RWPE1 (cell line): ENCODE data around the gene INPP1.

Experiments used
- CTCF ChIA-PET: fragments of 350-600 bp; sonication (Branson Sonifier 250); formaldehyde crosslinking; extraction: SDS; loops from one replicate; lab custom pipeline; 2021; lab: Yijun Ruan, JAX
- POLR2A ChIA-PET: fragments of 400-600 bp; formaldehyde crosslinking; extraction: SDS; loops from one replicate; lab custom pipeline; 2020; ENCODE audit warnings: antibody characterized with exemption; ENCODE audit not compliant: low non-redundant PET; lab: Yijun Ruan, JAX
- DNase-seq: peaks from one replicate; pipeline ENCODE4 v3.0.0; 2012; ENCODE audit warnings: low spot score
- H3K27ac ChIP-seq: fragments of 450-650 bp; 2 replicates; pipeline ENCODE4 v1.5.1; 2017
- TF ChIP-seq, protein P1 (sequence below): fragments of 450-650 bp; conservative IDR thresholded peaks from 2 replicates; pipeline ENCODE4 v1.5.1; 2017; ENCODE audit warnings: low read depth, mild to moderate bottlenecking

The INPP1 gene

GRCh38 chr2:190365499-190366204 lies 22.3 kb downstream of the INPP1 start:
- ChIA-PET POLR2A (no interaction called here), CTCF (no interaction called here)
- no peak overlapping the region for H3K27ac ChIP-seq
- TF ChIP-seq, protein P1, sequence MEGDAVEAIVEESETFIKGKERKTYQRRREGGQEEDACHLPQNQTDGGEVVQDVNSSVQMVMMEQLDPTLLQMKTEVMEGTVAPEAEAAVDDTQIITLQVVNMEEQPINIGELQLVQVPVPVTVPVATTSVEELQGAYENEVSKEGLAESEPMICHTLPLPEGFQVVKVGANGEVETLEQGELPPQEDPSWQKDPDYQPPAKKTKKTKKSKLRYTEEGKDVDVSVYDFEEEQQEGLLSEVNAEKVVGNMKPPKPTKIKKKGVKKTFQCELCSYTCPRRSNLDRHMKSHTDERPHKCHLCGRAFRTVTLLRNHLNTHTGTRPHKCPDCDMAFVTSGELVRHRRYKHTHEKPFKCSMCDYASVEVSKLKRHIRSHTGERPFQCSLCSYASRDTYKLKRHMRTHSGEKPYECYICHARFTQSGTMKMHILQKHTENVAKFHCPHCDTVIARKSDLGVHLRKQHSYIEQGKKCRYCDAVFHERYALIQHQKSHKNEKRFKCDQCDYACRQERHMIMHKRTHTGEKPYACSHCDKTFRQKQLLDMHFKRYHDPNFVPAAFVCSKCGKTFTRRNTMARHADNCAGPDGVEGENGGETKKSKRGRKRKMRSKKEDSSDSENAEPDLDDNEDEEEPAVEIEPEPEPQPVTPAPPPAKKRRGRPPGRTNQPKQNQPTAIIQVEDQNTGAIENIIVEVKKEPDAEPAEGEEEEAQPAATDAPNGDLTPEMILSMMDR, result no peak
- DNase-seq, result no peak

GRCh38 chr2:190366248-190366753 lies 22.9 kb downstream of the INPP1 start:
- CTCF ChIA-PET, result no interaction called here
- no peak overlapping the region for H3K27ac ChIP-seq
- no peak for DNase-seq
- TF ChIP-seq, protein P1, result no peak
- POLR2A ChIA-PET, result no interaction called here

DNA sequence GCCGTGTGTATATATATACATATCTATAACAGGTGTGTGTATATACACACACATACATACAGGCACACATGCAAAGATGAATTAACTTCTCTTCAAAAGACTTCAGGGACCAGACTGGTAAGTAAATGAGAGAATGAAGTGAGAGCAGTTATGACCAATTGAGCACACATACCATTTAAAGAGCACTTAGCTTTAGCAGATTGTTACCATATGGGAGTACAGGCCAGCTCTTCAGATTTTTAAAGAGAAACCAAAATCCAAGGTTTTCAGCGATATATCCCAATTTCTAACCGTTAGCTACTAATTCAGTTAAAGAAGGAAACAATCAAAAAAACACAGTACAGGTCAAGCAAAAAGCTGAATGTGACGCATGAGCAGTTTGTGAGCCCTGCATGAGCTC lies 23.7 kb downstream of the INPP1 start:
- no peak for DNase-seq
- ChIA-PET POLR2A (no interaction called here), CTCF (interaction anchor here (0.7 kb wide), 1 partner anchor 204 kb away, joined by 3 read pairs; no protein-coding TSS in a partner anchor)
- no peak overlapping the region for H3K27ac ChIP-seq
- TF ChIP-seq, protein P1, result no peak

DNA sequence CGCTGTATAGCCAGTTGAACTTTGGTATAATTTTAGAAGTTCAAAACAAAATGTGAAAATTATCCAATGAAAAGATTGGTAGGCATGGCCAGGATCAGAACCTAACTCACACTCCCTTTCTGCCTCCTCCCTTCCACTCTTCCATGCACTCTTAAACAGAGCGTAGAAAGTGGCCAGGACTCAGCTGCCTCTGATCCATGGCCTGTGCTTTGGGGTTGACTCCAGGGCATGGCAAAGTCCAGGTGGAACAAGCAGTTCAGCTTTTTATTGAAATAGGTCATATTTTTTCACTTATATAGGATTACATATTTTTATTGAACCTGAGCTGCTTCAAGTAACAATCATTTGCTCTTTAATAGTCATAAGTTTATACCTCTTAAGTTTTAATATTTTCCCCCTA lies 26.2 kb downstream of the INPP1 start:
- no peak for DNase-seq
- no peak overlapping the region for H3K27ac ChIP-seq
- CTCF ChIA-PET, result interaction anchor here (0.6 kb wide), 2 partner anchors 18 to 286 kb away, joined by 3 read pairs; no protein-coding TSS in a partner anchor
- POLR2A ChIA-PET, result no interaction called here
- TF ChIP-seq, protein P1, result no peak

DNA sequence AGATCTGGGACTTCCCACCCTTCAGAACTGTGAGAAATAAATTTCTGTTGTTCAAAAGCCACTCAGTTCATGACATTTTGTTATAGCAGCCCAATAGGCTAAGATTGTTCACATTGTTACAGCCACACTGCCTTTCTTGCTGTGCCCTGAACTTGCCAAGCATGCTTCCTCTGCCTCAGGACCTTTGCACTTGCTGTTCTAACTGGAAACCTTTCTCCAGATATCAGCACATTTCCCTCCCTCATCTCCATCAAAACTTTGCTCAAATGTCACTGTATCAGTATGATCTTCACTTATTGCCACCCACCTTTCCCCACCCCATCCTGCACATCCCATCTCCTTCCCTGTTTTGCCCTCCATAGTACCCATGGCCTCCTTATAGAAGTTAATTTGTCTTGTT lies 32.7 kb downstream of the INPP1 start:
- no peak for DNase-seq
- CTCF ChIA-PET, result interaction anchor here (0.6 kb wide), 1 partner anchor 577 kb away, joined by 3 read pairs; no protein-coding TSS in a partner anchor
- no peak overlapping the region for H3K27ac ChIP-seq
- TF ChIP-seq, protein P1, result no peak
- POLR2A ChIA-PET, result no interaction called here

DNA sequence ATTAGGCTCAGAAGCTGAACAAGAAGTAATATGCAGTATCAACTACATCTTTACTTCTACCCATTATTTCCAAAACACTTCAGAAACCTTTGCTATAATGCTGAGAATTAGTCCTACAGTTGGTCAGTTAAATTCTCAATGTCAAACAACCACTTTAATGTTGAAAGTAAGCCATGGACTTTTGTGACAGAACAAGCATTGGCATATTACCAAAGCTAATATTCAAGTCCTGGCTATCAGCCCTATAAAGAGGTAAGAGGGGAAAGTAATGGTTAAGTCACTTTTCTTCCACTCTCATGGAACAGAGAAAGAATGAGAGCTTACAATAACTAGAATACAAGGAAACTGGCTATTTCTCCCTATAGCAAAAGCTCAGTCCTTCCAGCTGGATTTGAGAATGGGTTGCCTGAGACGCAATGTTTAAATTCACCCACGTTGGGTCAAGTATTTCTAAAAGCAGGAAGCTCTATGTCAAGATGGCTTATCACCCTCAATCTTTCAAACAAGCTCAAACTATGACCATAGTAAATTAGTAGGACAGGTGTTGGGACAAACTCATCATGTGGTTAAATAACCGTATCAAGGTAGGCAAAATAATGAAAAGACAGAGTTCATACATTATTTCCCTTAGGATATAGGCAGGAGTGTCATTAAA lies 33.3 kb downstream of the INPP1 start:
- TF ChIP-seq, protein P1, result no peak
- ChIA-PET CTCF (interaction anchor here (0.6 to 1.2 kb wide), 2 partner anchors 428 to 578 kb away, joined by 3 read pairs; no protein-coding TSS in a partner anchor), POLR2A (no interaction called here)
- H3K27ac ChIP-seq, result no peak overlapping the region
- DNase-seq, result no peak
